PC-3 (cell line): ENCODE measurements around the gene TOMM70. TPM values are rescaled to one million over a fixed set of nuclear protein-coding genes. Genes with fewer than 3 reads are reported as not detected.
"Not testable (repeated sequence)": the region's sequence is repeated elsewhere in the genome, so short reads cannot be mapped to it uniquely, and the experiment has no call there.

ENCODE experiments used
- ATAC-seq: fragments of 200-7000 bp; cut with Tn5 transposase; 2 replicates; pipeline ENCODE4 v1.9.1; 2020; ENCODE audit warnings: mild to moderate bottlenecking, moderate library complexity
- BruUV-seq: library from RNA; stranded (reverse); fragments of 400-500 nt; replicated peaks from 2 replicates; lab custom pipeline; 2021; lab: Mats Ljungman, UMichigan
- CTCF ChIA-PET: fragments of 300-600 bp; sonication (Branson Sonifier 250); formaldehyde crosslinking; loops from one replicate; lab custom pipeline; 2022; ENCODE audit warnings: antibody characterized with exemption; lab: Charles Lee
- POLR2A ChIA-PET: fragments of 300-600 bp; sonication (Branson Sonifier 250); formaldehyde crosslinking; loops from one replicate; lab custom pipeline; 2022; ENCODE audit warnings: antibody characterized with exemption; ENCODE audit not compliant: unreplicated experiment; lab: Charles Lee
- DNase-seq: peaks from one replicate; pipeline ENCODE4 v3.0.0-alpha.2; 2015
- H2AFZ ChIP-seq: fragments of 300-600 bp; sonication (generic); 2 replicates; pipeline ENCODE4 v1.6.0; 2016; ENCODE audit warnings: antibody characterized with exemption, low read length
- H3F3A ChIP-seq: fragments of 300-600 bp; sonication (generic); one replicate; pipeline ENCODE4 v1.6.0; 2017; ENCODE audit warnings: antibody characterized with exemption, low read length, control low read depth, mild to moderate bottlenecking; ENCODE audit not compliant: unreplicated experiment
- H3K27ac ChIP-seq: fragments of 300-600 bp; sonication (generic); 2 replicates; pipeline ENCODE4 v1.5.1; 2016; ENCODE audit warnings: mild to moderate bottlenecking, low read length
- H3K27me3 ChIP-seq: fragments of 300-600 bp; sonication (generic); 2 replicates; pipeline ENCODE4 v1.6.1; 2016; ENCODE audit warnings: low read length, mixed read lengths
- H3K36me3 ChIP-seq: fragments of 300-600 bp; sonication (generic); 2 replicates; pipeline ENCODE4 v1.6.1; 2016; ENCODE audit warnings: low read depth, mixed run types, low read length, mixed read lengths
- H3K4me1 ChIP-seq: fragments of 300-600 bp; sonication (generic); 2 replicates; pipeline ENCODE4 v1.5.1; 2016; ENCODE audit warnings: low read length; ENCODE audit not compliant: insufficient read depth
- H3K4me2 ChIP-seq: fragments of 300-600 bp; sonication (generic); 2 replicates; pipeline ENCODE4 v1.6.0; 2016; ENCODE audit warnings: low read length
- H3K4me3 ChIP-seq: fragments of 300-600 bp; sonication (generic); 2 replicates; pipeline ENCODE4 v1.5.1; 2016; ENCODE audit warnings: mild to moderate bottlenecking, low read length, mixed read lengths
- H3K79me2 ChIP-seq: fragments of 300-600 bp; sonication (generic); 2 replicates; pipeline ENCODE4 v1.6.1; 2017; ENCODE audit warnings: low read length, mixed read lengths
- H3K9ac ChIP-seq: fragments of 300-600 bp; sonication (generic); 2 replicates; pipeline ENCODE4 v1.6.0; 2016; ENCODE audit warnings: mild to moderate bottlenecking, low read length
- H3K9me2 ChIP-seq: fragments of 300-600 bp; sonication (generic); replicated peaks from 2 replicates; pipeline ENCODE4 v1.6.1; 2016; ENCODE audit warnings: mixed run types, low read length, mixed read lengths
- H3K9me3 ChIP-seq: fragments of 300-600 bp; sonication (generic); 2 replicates; pipeline ENCODE4 v1.6.1; 2016; ENCODE audit warnings: low read length, mixed read lengths
- H4K20me1 ChIP-seq: fragments of 300-600 bp; sonication (generic); 2 replicates; pipeline ENCODE4 v1.6.1; 2016; ENCODE audit warnings: low read length, mixed read lengths
- EZH2 ChIP-seq: fragments of 300-600 bp; sonication (generic); IDR thresholded peaks from one replicate; pipeline ENCODE4 v1.6.1; 2017; ENCODE audit warnings: antibody characterized with exemption, mild to moderate bottlenecking, low read length; ENCODE audit not compliant: unreplicated experiment
- EZH2phosphoT487 ChIP-seq: fragments of 300-600 bp; sonication (generic); IDR thresholded peaks from 2 replicates; pipeline ENCODE4 v1.6.1; 2018; ENCODE audit warnings: mild to moderate bottlenecking, antibody characterized with exemption, low read length, borderline replicate concordance
- intact Hi-C: fragments of 100-400 bp; cut with micrococcal nuclease; formaldehyde crosslinking; loops from 2 replicates; pipeline ENCODE4 v1.9.0; 2023
- total RNA-seq: library from RNA; depleted of rRNA; stranded (reverse); fragments of >200 nt; gene quantifications from 2 replicates; pipeline ENCODE4 v1.2.3, GENCODE V29; 2014
- TF ChIP-seq, protein P1 (sequence below): fragments of 300-600 bp; sonication (generic); conservative IDR thresholded peaks from 2 replicates; pipeline ENCODE4 v1.5.1; 2017; ENCODE audit warnings: antibody characterized with exemption, low read depth, mild to moderate bottlenecking, low read length

TOMM70 gene
- total RNA-seq, 1 experiment from 2014 or later: 85.3 TPM

DNA sequence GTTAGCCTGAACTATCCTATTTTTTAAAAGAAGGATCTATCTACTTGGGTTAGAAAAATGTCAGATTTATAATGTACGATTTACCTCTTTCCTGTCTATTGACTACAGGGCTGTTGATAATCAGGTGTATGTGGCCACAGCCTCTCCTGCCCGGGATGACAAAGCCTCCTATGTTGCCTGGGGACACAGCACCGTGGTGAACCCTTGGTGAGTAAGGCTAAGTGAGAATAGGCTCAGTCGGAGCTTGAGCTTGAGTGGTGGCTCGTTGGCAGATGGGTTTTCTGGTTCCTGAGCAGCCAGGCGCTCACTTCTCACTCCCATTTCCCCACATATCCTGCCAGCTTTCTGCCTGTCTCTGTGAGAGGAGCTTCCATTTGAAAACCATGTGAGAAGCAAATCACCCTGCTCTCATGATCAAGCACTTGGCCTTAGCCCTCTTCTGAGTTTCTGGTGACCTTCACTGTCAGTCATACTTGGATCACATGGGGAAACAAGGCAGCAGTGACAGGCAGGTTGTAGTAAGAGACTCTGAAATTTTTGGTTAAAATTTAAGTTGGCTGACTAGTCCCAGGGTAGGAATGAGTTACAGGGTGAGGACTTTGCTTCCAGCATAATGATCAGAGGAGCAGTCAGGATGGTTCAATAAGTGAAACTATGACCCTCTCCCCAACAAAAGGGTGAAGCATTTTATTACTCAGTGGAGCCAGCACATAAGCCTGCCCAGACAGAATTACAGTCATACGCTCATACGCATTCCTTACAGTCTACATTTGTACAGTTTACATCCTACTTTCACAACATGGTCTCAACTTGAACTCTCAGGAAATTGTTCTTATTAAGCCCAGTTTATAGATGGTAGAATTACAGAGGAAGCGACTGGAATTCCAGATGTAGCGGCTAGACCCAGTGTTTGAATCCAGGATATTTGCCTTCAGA lies 48.3 kb downstream of the TOMM70 start:
- TF ChIP-seq EZH2 (no peak), EZH2phosphoT487 (no peak)
- TF ChIP-seq, protein P1, sequence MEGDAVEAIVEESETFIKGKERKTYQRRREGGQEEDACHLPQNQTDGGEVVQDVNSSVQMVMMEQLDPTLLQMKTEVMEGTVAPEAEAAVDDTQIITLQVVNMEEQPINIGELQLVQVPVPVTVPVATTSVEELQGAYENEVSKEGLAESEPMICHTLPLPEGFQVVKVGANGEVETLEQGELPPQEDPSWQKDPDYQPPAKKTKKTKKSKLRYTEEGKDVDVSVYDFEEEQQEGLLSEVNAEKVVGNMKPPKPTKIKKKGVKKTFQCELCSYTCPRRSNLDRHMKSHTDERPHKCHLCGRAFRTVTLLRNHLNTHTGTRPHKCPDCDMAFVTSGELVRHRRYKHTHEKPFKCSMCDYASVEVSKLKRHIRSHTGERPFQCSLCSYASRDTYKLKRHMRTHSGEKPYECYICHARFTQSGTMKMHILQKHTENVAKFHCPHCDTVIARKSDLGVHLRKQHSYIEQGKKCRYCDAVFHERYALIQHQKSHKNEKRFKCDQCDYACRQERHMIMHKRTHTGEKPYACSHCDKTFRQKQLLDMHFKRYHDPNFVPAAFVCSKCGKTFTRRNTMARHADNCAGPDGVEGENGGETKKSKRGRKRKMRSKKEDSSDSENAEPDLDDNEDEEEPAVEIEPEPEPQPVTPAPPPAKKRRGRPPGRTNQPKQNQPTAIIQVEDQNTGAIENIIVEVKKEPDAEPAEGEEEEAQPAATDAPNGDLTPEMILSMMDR: no peak
- Histone ChIP-seq H3K27me3 (no peaks in the 10 kb centered on the region), H3K4me3 (no peak overlapping the region), H2AFZ (no peak overlapping the region), H3K9ac (no peak overlapping the region), H3K4me2 (no peak overlapping the region), H3K36me3 (peaks cover 54% of the 10 kb centered on the region), H3K79me2 (no peaks in the 10 kb centered on the region), H3K9me2 (no peaks in the 10 kb centered on the region), H3F3A (no peaks in the 10 kb centered on the region), H3K9me3 (no peaks in the 10 kb centered on the region), H3K27ac (no peak overlapping the region), H4K20me1 (no peaks in the 10 kb centered on the region), H3K4me1 (no peaks in the 10 kb centered on the region)
- intact Hi-C loops: no loop called here
- ATAC-seq: no peak
- CTCF ChIA-PET: no interaction called here
- POLR2A ChIA-PET: no interaction called here
- no peak for DNase-seq
- no TSS peak for BruUV-seq

DNA sequence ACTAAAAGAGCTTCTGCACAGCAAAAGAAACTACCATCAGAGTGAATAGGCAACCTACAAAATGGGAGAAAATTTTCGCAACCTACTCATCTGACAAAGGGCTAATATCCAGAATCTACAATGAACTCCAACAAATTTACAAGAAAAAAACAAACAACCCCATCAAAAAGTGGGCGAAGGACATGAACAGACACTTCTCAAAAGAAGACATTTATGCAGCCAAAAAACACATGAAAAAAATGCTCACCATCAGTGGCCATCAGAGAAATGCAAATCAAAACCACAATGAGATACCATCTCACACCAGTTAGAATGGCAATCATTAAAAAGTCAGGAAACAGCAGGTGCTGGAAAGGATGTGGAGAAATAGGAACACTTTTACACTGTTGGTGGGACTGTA lies 49.1 kb downstream of the TOMM70 start:
- H3K4me1 ChIP-seq, H2AFZ ChIP-seq, ATAC-seq, BruUV-seq, DNase-seq, H3K4me3 ChIP-seq, CTCF ChIA-PET, H3K27me3 ChIP-seq, intact Hi-C loops, H3K9me3 ChIP-seq, H3K9ac ChIP-seq, H3F3A ChIP-seq, H4K20me1 ChIP-seq, H3K4me2 ChIP-seq, POLR2A ChIA-PET, H3K9me2 ChIP-seq, H3K79me2 ChIP-seq, H3K27ac ChIP-seq: not testable (repeated sequence)
- peaks cover 55% of the 10 kb centered on the region for H3K36me3 ChIP-seq

DNA sequence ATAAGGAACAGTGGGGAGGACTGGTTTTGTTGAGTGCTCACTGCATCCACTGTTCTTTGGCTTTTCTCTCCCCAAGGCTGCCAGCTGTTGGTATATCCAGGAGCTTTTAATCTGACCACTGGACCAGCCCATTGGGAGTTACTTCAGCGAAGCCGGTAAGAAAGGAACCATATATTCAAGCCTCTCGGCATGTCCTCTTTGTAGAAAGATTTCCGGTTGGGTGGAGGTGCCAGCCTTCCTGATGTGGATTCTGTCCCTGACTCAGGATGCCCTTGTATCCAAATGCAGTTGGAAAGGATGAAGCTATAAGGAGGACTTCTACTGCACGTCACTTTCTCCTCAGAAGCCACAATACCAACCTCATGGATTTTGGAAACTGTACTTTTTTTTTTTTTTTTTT lies 52.2 kb downstream of the TOMM70 start:
- Histone ChIP-seq H3K36me3 (peaks cover 63% of the 10 kb centered on the region), H2AFZ (no peak overlapping the region), H3K9me3 (no peaks in the 10 kb centered on the region), H3K4me3 (no peak overlapping the region), H3K9ac (no peak overlapping the region), H3K79me2 (no peaks in the 10 kb centered on the region), H3K4me1 (no peaks in the 10 kb centered on the region), H4K20me1 (no peaks in the 10 kb centered on the region), H3K4me2 (no peak overlapping the region), H3K27ac (no peak overlapping the region), H3K27me3 (no peaks in the 10 kb centered on the region), H3F3A (no peaks in the 10 kb centered on the region), H3K9me2 (no peaks in the 10 kb centered on the region)
- ATAC-seq (no peak), DNase-seq (no peak)
- CTCF ChIA-PET: no interaction called here
- TF ChIP-seq, protein P1: no peak
- TF ChIP-seq EZH2: no peak
- TF ChIP-seq EZH2phosphoT487: no peak
- no TSS peak for BruUV-seq
- intact Hi-C loops: no loop called here
- POLR2A ChIA-PET: no interaction called here
